Measurements from ENCODE around the gene PARP16.
"Not testable (repeated sequence)": the region's sequence is repeated elsewhere in the genome, so short reads cannot be mapped to it uniquely, and the experiment has no call there.

Gene PARP16

GRCh38 chr15:65249641-65250040, 37.0 kb downstream of the PARP16 start:
- in situ Hi-C loops (cut with MboI; ENCODE audit: low pct_unique_long_range_greater_than_20kb, low sequenced_read_pairs): no loop called here
- no peak for DNase-seq

GRCh38 chr15:65248511-65249255, 38.0 kb downstream of the PARP16 start:
- DNase-seq: no peak
- in situ Hi-C loops (cut with MboI; ENCODE audit: low pct_unique_long_range_greater_than_20kb, low sequenced_read_pairs): no loop called here

GRCh38 chr15:65246939-65247338, 39.7 kb downstream of the PARP16 start:
- DNase-seq: no peak
- in situ Hi-C loops (cut with MboI; ENCODE audit: low pct_unique_long_range_greater_than_20kb, low sequenced_read_pairs): no loop called here

DNA sequence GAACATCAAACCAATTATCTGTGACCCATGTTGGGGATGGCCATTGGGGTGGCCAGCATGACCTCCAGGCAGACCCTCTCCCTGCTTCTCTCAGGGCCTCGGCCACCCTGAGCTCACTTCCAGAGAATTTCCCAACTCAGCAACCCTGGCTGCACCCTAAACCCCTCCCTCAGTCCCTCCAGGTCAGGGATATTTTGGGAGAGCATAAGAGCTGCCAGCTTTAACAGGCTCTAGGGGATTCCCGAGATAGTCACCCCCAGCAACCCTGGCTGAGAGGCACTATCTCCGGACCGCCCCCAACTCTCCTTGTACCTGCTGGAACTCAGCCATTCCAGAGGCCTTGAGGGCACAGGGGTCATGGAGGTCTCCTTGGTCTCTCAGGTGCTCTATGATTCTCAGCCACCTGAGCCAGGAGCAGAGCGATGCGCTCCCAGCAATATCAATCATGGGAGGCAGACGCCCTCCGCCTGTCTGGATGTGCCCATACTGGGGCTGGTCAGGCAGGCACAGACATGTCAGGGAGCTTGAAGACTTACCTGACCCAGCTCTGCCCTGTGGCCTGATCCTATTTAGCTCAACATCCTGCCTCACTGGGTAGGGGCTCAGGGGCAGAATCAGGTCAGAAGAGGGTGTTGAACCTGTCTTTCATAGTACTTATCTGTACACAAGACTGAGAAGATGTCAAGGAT, 40.5 kb downstream of the PARP16 start:
- DNase-seq: no peak
- in situ Hi-C loops (cut with MboI; ENCODE audit: low pct_unique_long_range_greater_than_20kb, low sequenced_read_pairs): no loop called here

DNA sequence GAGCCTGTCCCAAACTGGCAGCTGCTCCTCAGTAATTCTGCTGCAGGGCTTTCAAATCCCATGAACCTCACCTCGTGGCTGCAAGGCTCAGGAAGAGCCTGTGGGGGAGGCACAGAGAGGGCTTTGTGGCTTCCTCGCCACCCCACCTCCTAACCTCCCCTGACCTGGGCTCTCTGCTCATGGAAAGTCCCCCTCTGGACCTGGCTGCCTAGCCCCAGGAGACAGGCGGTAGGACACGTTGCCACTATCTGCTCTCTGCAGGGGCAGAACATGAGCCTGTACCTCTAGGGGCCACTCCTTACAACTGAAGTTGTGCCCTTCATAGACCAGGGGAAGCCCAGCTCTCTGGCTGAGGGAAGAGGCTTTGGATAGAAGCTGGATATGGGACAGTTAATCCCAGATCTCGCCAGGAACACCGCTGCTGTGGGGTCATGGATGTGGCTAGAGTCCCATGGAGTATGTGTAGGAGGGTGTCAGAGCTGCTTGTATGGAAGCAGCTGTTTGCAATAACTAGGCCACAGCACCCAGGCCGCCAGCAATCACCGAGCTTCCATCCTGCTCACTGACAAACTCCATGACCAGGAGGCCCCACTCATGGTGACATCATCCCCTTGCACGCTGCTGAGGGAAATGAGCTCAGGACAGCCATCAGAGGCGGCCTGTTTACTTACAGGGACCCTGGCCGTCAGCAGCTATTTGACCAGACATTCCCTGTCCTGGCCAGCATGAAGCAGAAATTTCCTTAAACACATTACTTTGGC, 41.4 kb downstream of the PARP16 start:
- DNase-seq: peak; percentile 25
- in situ Hi-C loops (cut with MboI; ENCODE audit: low pct_unique_long_range_greater_than_20kb, low sequenced_read_pairs): no loop called here

DNA sequence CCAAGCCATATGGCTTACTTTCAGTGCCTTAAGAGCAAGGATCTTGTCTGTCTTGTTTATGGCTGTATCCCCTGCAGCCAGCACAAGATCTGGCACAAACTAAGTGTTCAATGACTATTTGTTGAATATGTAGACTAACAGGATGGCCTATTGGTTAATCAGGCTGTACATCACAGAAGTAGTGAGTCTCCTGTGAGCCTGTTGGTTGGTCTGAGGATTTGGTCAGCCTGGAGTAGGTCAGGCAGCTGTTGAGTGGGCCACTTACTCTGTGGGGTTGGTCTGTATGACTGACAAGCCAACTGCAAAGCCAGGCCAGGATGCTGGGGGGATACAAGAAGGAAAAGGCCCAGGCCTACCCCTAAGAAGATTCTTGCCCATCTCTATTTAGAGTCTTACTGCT, 42.0 kb downstream of the PARP16 start:
- in situ Hi-C loops (cut with MboI; ENCODE audit: low pct_unique_long_range_greater_than_20kb, low sequenced_read_pairs): no loop called here
- no peak for DNase-seq

- DNase-seq; in situ Hi-C loops (cut with MboI; ENCODE audit: low pct_unique_long_range_greater_than_20kb, low sequenced_read_pairs): not testable (repeated sequence)
Observed at GRCh38 chr15:65236443-65236842, 50.2 kb downstream of the PARP16 start.

GRCh38 chr15:65233696-65234095, 53.0 kb downstream of the PARP16 start:
- DNase-seq: no peak
- in situ Hi-C loops (cut with MboI; ENCODE audit: low pct_unique_long_range_greater_than_20kb, low sequenced_read_pairs): no loop called here

DNA sequence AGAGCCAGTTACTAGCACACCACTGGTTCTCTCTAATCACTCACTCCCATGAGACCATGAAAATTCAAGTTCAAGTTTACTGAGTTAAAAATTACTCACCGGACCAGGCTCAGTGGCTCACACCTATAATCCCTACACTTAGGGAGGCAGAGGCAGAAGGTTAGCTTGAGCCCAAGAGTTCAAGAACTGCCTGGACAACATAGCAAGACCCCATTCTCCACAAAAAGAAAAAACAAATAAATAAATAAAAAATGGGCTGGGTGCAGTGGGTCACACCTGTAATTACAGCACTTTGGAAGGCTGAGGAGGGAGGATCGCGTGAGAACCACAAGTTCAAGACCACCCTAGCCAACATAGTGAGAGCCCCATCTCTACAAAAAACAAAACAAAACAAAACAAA, 54.2 kb downstream of the PARP16 start:
- DNase-seq: no peak
- in situ Hi-C loops (cut with MboI; ENCODE audit: low pct_unique_long_range_greater_than_20kb, low sequenced_read_pairs): no loop called here

DNA sequence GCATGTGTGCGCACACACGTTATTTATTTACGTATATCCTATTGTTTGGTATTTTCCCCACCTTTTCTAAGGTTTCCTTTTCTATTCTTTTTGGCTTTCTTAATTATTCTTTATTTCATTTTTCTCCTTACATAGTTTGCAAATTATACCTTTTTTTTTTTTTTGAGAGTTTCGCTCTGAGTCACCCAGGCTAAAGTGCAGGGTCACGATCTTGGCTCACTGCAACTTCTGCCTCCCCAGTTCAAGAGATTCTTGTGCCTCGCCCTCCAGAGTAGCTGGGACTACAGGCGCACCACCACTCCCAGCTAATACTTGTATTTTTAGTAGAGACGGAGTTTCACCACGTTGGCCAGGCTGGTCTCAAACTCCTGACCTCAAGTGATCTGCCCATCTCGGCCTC, 55.4 kb downstream of the PARP16 start:
- DNase-seq: no peak
- in situ Hi-C loops (cut with MboI; ENCODE audit: low pct_unique_long_range_greater_than_20kb, low sequenced_read_pairs): no loop called here

GRCh38 chr15:65226901-65227300, 59.8 kb downstream of the PARP16 start:
- in situ Hi-C loops (cut with MboI; ENCODE audit: low pct_unique_long_range_greater_than_20kb, low sequenced_read_pairs): not testable (repeated sequence)

GRCh38 chr15:65226221-65226620, 60.5 kb downstream of the PARP16 start:
- no peak for DNase-seq
- in situ Hi-C loops (cut with MboI; ENCODE audit: low pct_unique_long_range_greater_than_20kb, low sequenced_read_pairs): no loop called here

More at GRCh38 chr15:65226901-65227300, 59.8 kb downstream of the PARP16 start:
- not testable (repeated sequence) for DNase-seq

DNA sequence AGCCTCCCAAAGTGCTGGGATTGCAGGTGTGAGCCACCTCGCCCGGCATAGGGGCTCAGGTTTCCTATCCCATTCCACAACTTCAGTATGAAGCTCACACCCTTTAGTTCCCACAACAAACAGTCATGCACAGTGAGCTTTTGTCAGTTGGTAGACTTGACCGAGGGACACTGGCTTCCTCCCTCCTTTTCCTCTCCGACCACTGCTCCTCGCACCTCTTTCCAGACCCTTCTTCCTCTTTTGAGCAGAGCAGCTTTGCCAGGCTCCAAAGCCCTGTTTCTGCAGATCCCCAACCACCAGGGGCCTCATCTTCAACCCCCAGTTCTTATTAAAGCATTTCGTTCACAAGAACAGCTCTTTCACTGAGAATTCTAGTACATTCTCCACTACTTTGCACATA, 62.7 kb downstream of the PARP16 start:
- in situ Hi-C loops (cut with MboI; ENCODE audit: low pct_unique_long_range_greater_than_20kb, low sequenced_read_pairs): no loop called here
- DNase-seq: peak; percentile 78

DNA sequence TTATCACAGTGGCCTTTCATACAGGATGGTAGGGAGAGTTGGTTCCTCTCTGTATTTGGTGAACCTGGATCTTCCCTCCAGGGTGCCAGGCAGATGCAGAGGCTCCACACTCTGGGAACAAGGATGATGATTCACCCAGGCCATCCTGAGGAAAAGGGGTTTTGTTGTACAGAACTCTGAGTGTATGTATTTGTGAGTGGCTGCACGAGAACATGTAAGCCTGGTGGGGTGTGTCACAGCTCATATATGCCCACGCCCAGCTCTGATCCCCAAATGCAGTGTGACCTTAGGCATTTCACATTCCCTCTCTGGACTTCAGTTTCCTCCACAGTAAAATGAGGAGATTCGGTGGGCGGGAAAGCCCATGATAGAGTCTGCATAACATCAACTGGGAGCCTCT, 63.8 kb downstream of the PARP16 start:
- in situ Hi-C loops (cut with MboI; ENCODE audit: low pct_unique_long_range_greater_than_20kb, low sequenced_read_pairs): no loop called here
- DNase-seq: no peak

DNA sequence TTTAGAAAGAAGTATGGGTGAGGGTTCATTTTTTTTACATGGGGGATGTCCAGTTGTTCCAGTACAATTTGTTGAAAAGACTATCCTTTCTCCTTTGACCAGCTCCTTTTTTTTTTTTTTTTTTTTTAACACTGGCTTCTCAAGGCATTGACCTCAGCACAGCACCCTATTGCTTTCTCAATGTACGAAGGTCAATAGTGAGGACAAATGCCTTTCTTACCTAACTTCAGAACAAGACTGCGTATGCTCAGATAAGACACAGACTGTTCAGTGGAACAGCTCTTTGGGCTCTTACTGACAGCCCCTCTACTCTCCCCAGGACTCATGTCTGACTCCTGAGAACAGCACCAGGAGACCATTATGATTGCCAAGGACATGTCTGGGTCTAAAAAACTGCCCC, 65.0 kb downstream of the PARP16 start:
- in situ Hi-C loops (cut with MboI; ENCODE audit: low pct_unique_long_range_greater_than_20kb, low sequenced_read_pairs): no loop called here
- DNase-seq: no peak

DNA sequence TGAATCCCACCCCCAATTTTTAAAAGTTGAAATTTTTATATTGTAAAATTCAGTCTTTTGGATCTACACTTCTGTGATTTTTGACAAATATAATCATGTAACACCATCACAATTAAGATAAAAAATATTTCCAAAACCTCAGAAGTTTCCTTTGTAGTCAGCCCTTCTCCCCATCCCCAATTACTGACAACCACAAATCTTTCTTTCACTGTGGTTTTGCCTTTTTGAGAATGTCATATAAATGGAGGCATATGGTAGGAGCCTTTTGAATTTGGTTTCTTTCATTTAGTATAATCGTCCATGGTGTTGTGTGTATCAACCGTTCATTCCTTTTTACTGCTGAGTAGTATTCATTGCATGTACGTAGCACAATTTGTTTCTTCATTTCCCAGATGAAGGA, 67.5 kb downstream of the PARP16 start:
- no peak for DNase-seq
- in situ Hi-C loops (cut with MboI; ENCODE audit: low pct_unique_long_range_greater_than_20kb, low sequenced_read_pairs): no loop called here

DNA sequence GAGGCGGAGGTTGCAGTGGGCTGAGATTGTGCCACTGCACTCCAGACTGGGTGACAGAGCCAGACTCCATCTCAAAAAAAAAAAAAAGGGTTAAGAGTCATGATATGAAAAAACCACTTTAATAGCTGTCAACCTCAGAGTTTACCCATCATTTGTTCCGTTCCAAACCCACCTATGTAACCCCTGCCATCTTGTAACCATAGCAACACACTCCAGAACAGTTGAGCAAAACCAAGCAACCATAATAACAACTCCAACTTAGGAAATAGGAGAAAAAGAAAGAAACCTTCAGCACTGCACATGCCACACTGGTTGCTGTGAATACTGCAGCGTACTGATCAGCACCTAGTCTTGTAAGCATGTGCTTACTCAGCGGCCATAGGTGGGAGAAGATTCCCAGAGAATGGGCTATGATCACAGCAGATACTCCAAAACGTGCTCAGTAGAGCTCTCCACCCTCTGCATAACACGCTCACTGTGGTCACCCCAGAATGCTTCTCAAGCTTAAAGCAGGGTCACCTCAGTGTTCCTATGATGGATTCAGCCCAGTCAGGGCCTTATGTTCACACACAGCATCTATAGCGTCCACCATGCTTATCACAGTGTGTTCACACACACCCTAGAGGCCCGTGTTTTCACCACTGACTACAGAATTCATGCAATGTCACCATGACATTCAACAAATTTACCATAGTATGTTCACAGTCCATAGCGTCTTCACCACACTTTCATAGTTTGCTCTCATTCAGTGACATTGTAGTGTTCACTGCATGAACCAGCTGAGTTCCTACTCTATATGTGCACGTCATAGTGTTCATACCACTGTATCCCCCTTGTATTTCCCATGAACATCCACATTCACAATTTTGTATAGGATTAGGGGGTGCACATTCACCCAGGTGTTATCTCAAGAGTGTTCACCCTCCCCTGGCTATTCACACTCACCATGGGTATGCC, 68.9 kb downstream of the PARP16 start:
- DNase-seq: no peak
- in situ Hi-C loops (cut with MboI; ENCODE audit: low pct_unique_long_range_greater_than_20kb, low sequenced_read_pairs): no loop called here

DNA sequence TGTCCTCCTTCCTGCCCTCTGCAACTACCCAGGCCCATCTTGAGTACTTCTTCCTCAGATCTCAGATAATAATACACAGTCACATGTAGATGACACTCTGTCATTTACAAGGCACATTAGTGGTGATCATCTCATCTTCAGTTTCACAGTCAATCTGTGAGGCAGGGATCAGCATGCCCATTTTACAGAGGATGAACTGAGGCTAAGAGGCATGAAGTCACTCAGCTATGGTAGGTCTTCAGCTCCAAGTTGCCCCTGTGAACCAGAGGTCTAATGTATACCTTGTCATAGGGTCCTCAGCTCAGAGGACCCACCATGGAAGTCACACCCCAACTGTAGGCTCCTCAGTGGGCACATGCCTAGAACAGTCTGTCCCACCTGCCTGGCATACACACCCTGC, 71.2 kb downstream of the PARP16 start:
- DNase-seq: no peak
- in situ Hi-C loops (cut with MboI; ENCODE audit: low pct_unique_long_range_greater_than_20kb, low sequenced_read_pairs): no loop called here

DNA sequence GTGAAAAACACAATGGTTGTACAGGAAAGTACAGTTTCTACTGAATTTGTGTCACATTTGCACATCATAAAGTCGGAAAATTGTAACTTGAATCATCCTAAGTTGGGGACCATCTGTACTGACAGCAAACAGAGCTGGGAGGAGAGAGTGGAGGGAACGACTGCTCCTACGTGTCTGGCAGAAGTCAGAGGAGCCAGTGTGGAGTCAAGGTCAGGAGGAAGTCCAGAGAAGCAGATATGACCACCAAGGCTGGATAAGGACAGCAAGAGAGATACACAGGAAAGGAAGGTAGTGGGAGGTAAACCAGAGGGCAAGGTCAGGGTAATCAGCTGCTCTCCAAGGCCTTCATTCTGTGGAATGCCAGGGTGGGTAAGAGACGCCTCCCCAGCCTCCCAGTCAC, 72.7 kb downstream of the PARP16 start:
- DNase-seq: no peak
- in situ Hi-C loops (cut with MboI; ENCODE audit: low pct_unique_long_range_greater_than_20kb, low sequenced_read_pairs): no loop called here

Measured in KBM-7 (cell line).